ENCODE data around the gene CDK13. TPM values are rescaled to one million over a fixed set of nuclear protein-coding genes. Genes with fewer than 3 reads are reported as not detected.
A peak's percentile ranks its signal among the peaks of the same experiment; 100 is the strongest.

The CDK13 gene
- total and polyA plus RNA-seq, 9 of the 15 experiments (the other 6 are each of a cell fraction or from before 2014, with no cell fraction given), result 9.8 to 46.1 (median 32.4) TPM

- TF ChIP-seq TCFL5 (CRISPR knock-in tag; conservative IDR thresholded peaks at IDR 0.05) (no peak), ZNF785 (CRISPR knock-in tag; IDR thresholded peaks at IDR 0.05) (no peak), YY1 (IDR thresholded peaks at IDR 0.05; ENCODE audit: borderline replicate concordance in 1 of 3, control insufficient read depth in 1 of 3, extremely low read depth in 1 of 3, insufficient read depth in 3 of 3, insufficient read length in 1 of 3, insufficient replicate concordance in 2 of 3, low read depth in 1 of 3, low read length in 2 of 3) (peak in 1 of 3 experiments; percentile 4), ZNF449 (CRISPR knock-in tag; IDR thresholded peaks at IDR 0.05) (no peak), MEF2D (tag; conservative IDR thresholded peaks at IDR 0.05; ENCODE audit: low read depth) (no peak), ETS1 (conservative IDR thresholded peaks at IDR 0.05; ENCODE audit: control insufficient read depth, low read depth, low read length) (peak; percentile 23; the same call in 1 of the 2 replicates), POLR3A (IDR thresholded peaks at IDR 0.05; ENCODE audit: borderline replicate concordance, extremely low read depth, insufficient read depth, insufficient read length) (no peak), ZNF12 (CRISPR knock-in tag; IDR thresholded peaks at IDR 0.05) (peak; percentile 70; the same call in 1 of the 2 replicates), UBTF (IDR thresholded peaks at IDR 0.05; ENCODE audit: borderline replicate concordance in 1 of 2, low read depth in 2 of 2, low read length in 2 of 2) (peak; percentile 54 to 57; a peak in 3 of 4 replicates), CEBPB (tag; IDR thresholded peaks at IDR 0.05) (no peak), MYC (IDR thresholded peaks at IDR 0.05; ENCODE audit: low read depth, low read length) (no peak), MYC (CRISPR knock-in tag; IDR thresholded peaks at IDR 0.05; ENCODE audit: borderline replicate concordance, low read depth) (no peak), ZNF589 (CRISPR knock-in tag; IDR thresholded peaks at IDR 0.05; ENCODE audit: low read depth) (no peak), ZBTB2 (IDR thresholded peaks at IDR 0.05) (no peak), MED1 (CRISPR knock-in tag; IDR thresholded peaks at IDR 0.05; ENCODE audit: borderline replicate concordance) (no peak), NEUROD1 (IDR thresholded peaks at IDR 0.05; ENCODE audit: borderline replicate concordance, low read depth, low read length, partially characterized antibody) (no peak), MITF (IDR thresholded peaks at IDR 0.05) (no peak)
Observed at GRCh38 chr7:39950473-39951225, 593 bp downstream of the CDK13 start (continued).
